Stimulated activated CD4-positive, alpha-beta T cell treated with anti-CD3 and anti-CD28 coated beads, Interleukin-2, amount 100 ng/mL, for 4 hours (primary cell): Measurements from ENCODE around the gene OSM.
A peak's percentile ranks its signal among the peaks of the same experiment; 100 is the strongest.

Experiments
- DNase-seq: peaks from one replicate; pipeline ENCODE4 v3.0.0-alpha.2; 2020; ENCODE audit warnings: low read depth

Gene OSM

GRCh38 chr22:30297991-30298701 is 31.5 kb upstream of the OSM start:
- no peak for DNase-seq

- DNase-seq = no peak
Measured at GRCh38 chr22:30297276-30297990, 30.8 kb upstream of the OSM start.

GRCh38 chr22:30296833-30297232 is 30.2 kb upstream of the OSM start:
- DNase-seq = no peak

- DNase-seq = no peak
Measured at GRCh38 chr22:30296324-30296723, 29.7 kb upstream of the OSM start.

GRCh38 chr22:30295576-30295975 is 28.9 kb upstream of the OSM start:
- DNase-seq = no peak

- DNase-seq = no peak
Measured at GRCh38 chr22:30294830-30295229, 28.2 kb upstream of the OSM start.

GRCh38 chr22:30294066-30294465 is 27.4 kb upstream of the OSM start:
- no peak for DNase-seq

GRCh38 chr22:30293026-30293425 is 26.4 kb upstream of the OSM start:
- DNase-seq = no peak

- no peak for DNase-seq
Measured at GRCh38 chr22:30292069-30292970, 25.7 kb upstream of the OSM start.

- DNase-seq = no peak
Measured at GRCh38 chr22:30291058-30291892, 24.6 kb upstream of the OSM start.

- DNase-seq = no peak
Measured at GRCh38 chr22:30290342-30291057, 23.8 kb upstream of the OSM start.

GRCh38 chr22:30289980-30290313 is 23.3 kb upstream of the OSM start:
- no peak for DNase-seq

- peak; percentile 78 for DNase-seq
Measured at GRCh38 chr22:30289141-30289979, 22.7 kb upstream of the OSM start, which contains the start of gene CASTOR1. Gene CASTOR1, minus strand, starts transcription at chr22:30289505. Its CDS starts 8 bp downstream, at chr22:30289497.

GRCh38 chr22:30288419-30289140 is 21.9 kb upstream of the OSM start:
- DNase-seq = no peak

- DNase-seq = peak; percentile 82
Measured at GRCh38 chr22:30287648-30288418, 21.2 kb upstream of the OSM start.

GRCh38 chr22:30286813-30287647 is 20.4 kb upstream of the OSM start:
- peak; percentile 78 for DNase-seq

- no peak for DNase-seq
Measured at GRCh38 chr22:30286331-30286730, 19.7 kb upstream of the OSM start.

- no peak for DNase-seq
Measured at GRCh38 chr22:30285846-30286200, 19.2 kb upstream of the OSM start.
